GM23338 (cell line): ENCODE data around the gene SBK1. TPM values are rescaled to one million over a fixed set of nuclear protein-coding genes. Genes with fewer than 3 reads are reported as not detected.
"Not testable (repeated sequence)": the region's sequence is repeated elsewhere in the genome, so short reads cannot be mapped to it uniquely, and the experiment has no call there.

Experiments used
- ATAC-seq: fragments of 200-7000 bp; cut with Tn5 transposase; 3 replicates; pipeline ENCODE4 v1.9.1; 2020
- DNase-seq: peaks from one replicate; pipeline ENCODE4 v3.0.0-alpha.2; 2015; ENCODE audit warnings: low spot score
- H2AFZ ChIP-seq: fragments of 200-600 bp; sonication (generic); 2 replicates; pipeline ENCODE4 v1.8.0; 2016; ENCODE audit warnings: antibody characterized with exemption, mild to moderate bottlenecking, moderate library complexity
- H3F3A ChIP-seq: fragments of 200-600 bp; sonication (generic); replicated peaks from 2 replicates; pipeline ENCODE4 v1.8.0; 2017; ENCODE audit warnings: antibody characterized with exemption, mixed run types, low read depth
- H3K27ac ChIP-seq: fragments of 200-600 bp; sonication (generic); 2 replicates; pipeline ENCODE4 v1.6.1; 2016; ENCODE audit warnings: low read depth
- H3K27me3 ChIP-seq: fragments of 200-600 bp; sonication (generic); 2 replicates; pipeline ENCODE4 v1.8.0; 2016; ENCODE audit warnings: mild to moderate bottlenecking, mixed run types, moderate library complexity; ENCODE audit not compliant: insufficient read depth
- H3K36me3 ChIP-seq: fragments of 200-600 bp; sonication (generic); 2 replicates; pipeline ENCODE4 v1.8.0; 2016; ENCODE audit warnings: mild to moderate bottlenecking; ENCODE audit not compliant: insufficient read depth
- H3K4me1 ChIP-seq: fragments of 200-600 bp; sonication (generic); 2 replicates; pipeline ENCODE4 v1.8.0; 2016; ENCODE audit warnings: mild to moderate bottlenecking, moderate library complexity; ENCODE audit not compliant: insufficient read depth
- H3K4me2 ChIP-seq: fragments of 200-600 bp; sonication (generic); 2 replicates; pipeline ENCODE4 v1.7.1; 2017; ENCODE audit warnings: mixed run types
- H3K4me3 ChIP-seq: fragments of 200-600 bp; sonication (generic); 2 replicates; pipeline ENCODE4 v1.6.1; 2016; ENCODE audit warnings: mixed run types
- H3K79me2 ChIP-seq: fragments of 200-600 bp; sonication (generic); replicated peaks from 2 replicates; pipeline ENCODE4 v1.8.0; 2017; ENCODE audit warnings: mild to moderate bottlenecking; ENCODE audit not compliant: insufficient read depth
- H3K9me2 ChIP-seq: fragments of 200-600 bp; sonication (generic); 2 replicates; pipeline ENCODE4 v1.8.0; 2017; ENCODE audit not compliant: insufficient read depth
- H4K20me1 ChIP-seq: fragments of 200-600 bp; sonication (generic); replicated peaks from 2 replicates; pipeline ENCODE4 v1.8.0; 2017; ENCODE audit warnings: mild to moderate bottlenecking; ENCODE audit not compliant: insufficient read depth
- H3K27ac Mint-ChIP-seq: 2 replicates; pipeline ENCODE4 v1.8.0; 2020; ENCODE audit warnings: inconsistent platforms, mild to moderate bottlenecking, moderate library complexity, mixed read lengths
- H3K27me3 Mint-ChIP-seq: 3 replicates; pipeline ENCODE4 v1.8.0; 2022; ENCODE audit warnings: low read depth, mild to moderate bottlenecking, moderate library complexity, mixed read lengths, inconsistent platforms; ENCODE audit not compliant: insufficient read depth, poor library complexity
- H3K36me3 Mint-ChIP-seq: 3 replicates; pipeline ENCODE4 v1.8.0; 2021; ENCODE audit warnings: low read depth, mild to moderate bottlenecking, inconsistent platforms, moderate library complexity, mixed read lengths
- H3K4me1 Mint-ChIP-seq: 3 replicates; pipeline ENCODE4 v1.8.0; 2020; ENCODE audit warnings: mild to moderate bottlenecking, inconsistent platforms, mixed read lengths
- H3K4me3 Mint-ChIP-seq: 3 replicates; pipeline ENCODE4 v1.8.0; 2021; ENCODE audit warnings: moderate library complexity, mild to moderate bottlenecking, inconsistent platforms, mixed read lengths
- H3K9me3 Mint-ChIP-seq: 3 replicates; pipeline ENCODE4 v1.8.0; 2020; ENCODE audit warnings: moderate library complexity, mild to moderate bottlenecking, inconsistent platforms, mixed read lengths
- POLR2AphosphoS5 ChIP-seq: IDR thresholded peaks from 2 replicates; pipeline ENCODE4 v1.6.1; 2016; ENCODE audit warnings: antibody characterized with exemption, low read depth
- polyA plus RNA-seq: library from polyadenylated mRNA; unstranded; fragments of >200 nt; fragmentation: Nextera tagmentation; extraction: Ambion mirVana; gene quantifications from 2 replicates; pipeline ENCODE4 v1.2.1, GENCODE V29; 2016
- total RNA-seq: library from RNA; depleted of rRNA; stranded (reverse); fragments of >200 nt; shearing (Covaris generic); gene quantifications from 2 replicates; pipeline ENCODE4 v1.2.3, GENCODE V29; 2014

The SBK1 gene
- total and polyA plus RNA-seq, 2 experiments from 2014 or later: 23.9 to 68.1 TPM

DNA sequence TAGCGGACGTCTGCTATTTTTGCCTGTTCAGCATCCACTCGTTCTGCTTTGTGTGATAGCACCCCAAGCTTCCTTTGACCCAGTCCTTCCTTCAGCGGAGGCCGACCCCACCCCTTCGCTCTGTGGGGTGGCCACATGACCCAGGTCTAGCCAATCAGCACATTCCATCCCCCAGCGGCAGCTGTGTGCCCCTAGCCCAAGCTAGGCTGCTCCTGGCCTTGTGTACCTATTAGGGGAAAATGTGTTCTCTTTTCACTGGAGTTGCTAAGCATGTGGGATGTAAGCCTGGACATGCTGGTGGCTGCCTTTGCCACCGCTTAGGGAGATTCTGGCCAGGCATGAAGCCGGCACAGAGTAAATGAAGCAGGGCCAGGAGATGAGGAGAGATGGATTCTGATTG is 37.9 kb downstream of the SBK1 start:
- H3K27me3 ChIP-seq, H3K4me3 ChIP-seq, H3K4me1 Mint-ChIP-seq, H2AFZ ChIP-seq, H3K9me2 ChIP-seq, H4K20me1 ChIP-seq, H3K27ac Mint-ChIP-seq, H3F3A ChIP-seq, H3K4me2 ChIP-seq, H3K79me2 ChIP-seq, H3K4me1 ChIP-seq, H3K36me3 Mint-ChIP-seq, H3K4me3 Mint-ChIP-seq, H3K36me3 ChIP-seq, H3K27me3 Mint-ChIP-seq, H3K27ac ChIP-seq, H3K9me3 Mint-ChIP-seq: not testable (repeated sequence)
- ATAC-seq (peak; percentile 96), DNase-seq (peak; percentile 81)
- peak; percentile 55 for TF ChIP-seq POLR2AphosphoS5

DNA sequence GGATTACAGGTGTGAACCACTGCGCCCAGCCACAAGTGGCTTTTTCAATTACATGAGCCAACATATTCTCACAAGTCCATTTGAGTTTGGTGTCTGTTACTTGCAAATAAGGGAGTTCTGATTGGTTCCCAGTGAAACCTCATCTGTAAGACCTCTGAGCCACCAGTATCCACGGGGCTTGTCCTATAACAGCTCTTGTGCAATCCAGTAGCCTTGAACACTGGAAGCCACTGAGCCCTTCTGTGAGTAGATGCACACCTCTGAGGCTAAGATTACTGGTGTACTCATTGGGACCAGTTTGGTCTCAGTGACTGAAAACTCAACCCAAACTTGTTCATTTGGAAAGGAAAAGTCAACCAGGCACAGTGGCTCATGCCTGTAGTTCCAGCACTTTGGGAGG is 38.7 kb downstream of the SBK1 start:
- not testable (repeated sequence) for ATAC-seq, H3K27ac ChIP-seq, H3K4me1 Mint-ChIP-seq, H4K20me1 ChIP-seq, H3K4me3 ChIP-seq, H3K36me3 Mint-ChIP-seq, H3F3A ChIP-seq, H3K27me3 Mint-ChIP-seq, H3K79me2 ChIP-seq, H3K27me3 ChIP-seq, DNase-seq, H3K9me3 Mint-ChIP-seq, H2AFZ ChIP-seq, H3K4me2 ChIP-seq, H3K9me2 ChIP-seq, H3K27ac Mint-ChIP-seq, H3K36me3 ChIP-seq, H3K4me3 Mint-ChIP-seq, H3K4me1 ChIP-seq

DNA sequence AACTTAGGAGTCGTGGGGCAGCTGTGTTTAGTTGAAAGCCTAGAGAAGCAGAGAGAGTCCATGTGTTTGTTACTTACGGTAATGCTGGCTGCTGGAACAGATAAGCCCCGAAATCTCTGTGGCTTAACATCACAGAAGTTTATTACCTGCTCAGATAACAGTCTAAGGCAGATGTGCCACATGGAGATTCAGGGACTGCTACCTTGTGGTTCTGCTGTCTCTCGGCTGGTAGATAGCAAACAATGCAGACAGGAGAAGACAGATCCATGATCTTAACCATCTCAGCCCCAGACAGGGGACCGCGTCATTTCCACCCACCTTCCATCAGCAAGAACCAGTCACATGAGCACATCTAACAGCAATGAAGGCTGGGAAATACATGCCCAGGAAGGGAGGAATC is 40.3 kb downstream of the SBK1 start:
- ATAC-seq, H3K36me3 Mint-ChIP-seq, H3K4me3 Mint-ChIP-seq, H3K4me2 ChIP-seq, H3K4me3 ChIP-seq, H3K27ac ChIP-seq, H3K9me2 ChIP-seq, H3K9me3 Mint-ChIP-seq, H3F3A ChIP-seq, H3K4me1 Mint-ChIP-seq, H2AFZ ChIP-seq, H3K27me3 ChIP-seq, DNase-seq, H3K27ac Mint-ChIP-seq, H3K79me2 ChIP-seq, H4K20me1 ChIP-seq, H3K36me3 ChIP-seq, H3K4me1 ChIP-seq, H3K27me3 Mint-ChIP-seq: not testable (repeated sequence)

DNA sequence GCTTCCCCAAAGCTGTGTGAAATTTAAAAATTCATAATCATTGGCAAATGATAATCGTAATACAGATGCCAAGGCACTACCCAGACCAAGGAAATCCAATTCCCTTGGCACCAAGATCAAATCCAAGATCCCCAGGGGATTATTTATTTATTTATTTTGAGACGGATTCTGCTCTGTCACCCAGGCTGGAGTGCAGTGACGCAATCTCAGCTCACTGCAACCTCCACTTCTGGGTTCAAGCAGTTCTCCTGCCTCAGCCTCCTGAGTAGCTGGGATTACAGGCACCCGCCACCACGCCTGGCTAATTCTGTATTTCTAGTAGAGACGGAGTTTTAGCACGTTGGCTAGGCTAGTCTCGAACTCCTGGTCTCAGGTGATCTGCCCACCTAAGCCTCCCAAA is 43.4 kb downstream of the SBK1 start:
- H3K4me1 Mint-ChIP-seq, H4K20me1 ChIP-seq: not testable (repeated sequence)

DNA sequence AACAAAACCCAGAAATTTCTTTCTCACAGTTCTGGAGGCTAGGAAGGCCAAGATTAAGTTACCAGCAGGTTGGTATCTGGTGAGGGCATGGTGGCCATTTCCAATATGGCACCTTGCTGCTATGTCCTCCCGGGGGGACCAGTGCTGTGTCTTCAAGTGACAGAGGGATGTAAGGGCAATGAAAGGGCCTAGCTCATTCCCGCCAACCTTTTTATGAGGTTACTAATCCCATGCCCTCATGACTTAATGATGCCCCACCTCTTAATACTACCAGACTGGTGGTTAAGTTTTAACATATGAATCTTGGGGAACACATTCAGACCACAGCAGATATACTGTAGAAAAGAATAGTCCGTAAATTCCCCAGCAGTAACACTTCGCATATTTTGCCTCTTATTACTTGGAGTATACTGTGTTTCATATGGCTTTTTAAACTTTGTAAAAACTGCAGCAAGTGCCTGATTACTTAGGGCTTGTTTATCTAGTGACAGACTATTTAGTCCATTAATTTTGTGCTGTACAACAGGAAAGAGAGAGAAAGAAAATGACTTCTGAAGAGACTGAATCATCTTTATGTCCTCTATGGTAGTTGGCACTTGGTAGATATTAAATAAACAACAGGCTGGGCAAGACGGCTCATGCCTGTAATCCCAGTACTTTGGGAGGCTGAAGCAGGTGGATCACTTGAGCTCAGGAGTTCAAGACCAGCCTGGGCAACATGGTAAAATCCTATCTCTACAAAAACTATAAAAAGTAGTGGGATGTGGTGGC is 44.8 kb downstream of the SBK1 start:
- H3F3A ChIP-seq, H3K4me3 Mint-ChIP-seq, H3K36me3 ChIP-seq, H3K36me3 Mint-ChIP-seq, H4K20me1 ChIP-seq, H3K79me2 ChIP-seq, H2AFZ ChIP-seq, H3K9me2 ChIP-seq, H3K4me2 ChIP-seq, H3K27me3 ChIP-seq, H3K27me3 Mint-ChIP-seq, H3K4me3 ChIP-seq, H3K4me1 Mint-ChIP-seq, ATAC-seq, H3K27ac ChIP-seq, H3K27ac Mint-ChIP-seq, H3K4me1 ChIP-seq, H3K9me3 Mint-ChIP-seq, DNase-seq: not testable (repeated sequence)

More for the DNA sequence above, 43.4 kb downstream of the SBK1 start:
- H3K79me2 ChIP-seq, H3K4me3 Mint-ChIP-seq, H3K27me3 Mint-ChIP-seq, H2AFZ ChIP-seq, H3K4me3 ChIP-seq, DNase-seq, H3F3A ChIP-seq, H3K36me3 Mint-ChIP-seq, H3K9me3 Mint-ChIP-seq, ATAC-seq, H3K27me3 ChIP-seq, H3K4me2 ChIP-seq, H3K27ac Mint-ChIP-seq, H3K27ac ChIP-seq, H3K9me2 ChIP-seq, H3K4me1 ChIP-seq, H3K36me3 ChIP-seq: not testable (repeated sequence)

DNA sequence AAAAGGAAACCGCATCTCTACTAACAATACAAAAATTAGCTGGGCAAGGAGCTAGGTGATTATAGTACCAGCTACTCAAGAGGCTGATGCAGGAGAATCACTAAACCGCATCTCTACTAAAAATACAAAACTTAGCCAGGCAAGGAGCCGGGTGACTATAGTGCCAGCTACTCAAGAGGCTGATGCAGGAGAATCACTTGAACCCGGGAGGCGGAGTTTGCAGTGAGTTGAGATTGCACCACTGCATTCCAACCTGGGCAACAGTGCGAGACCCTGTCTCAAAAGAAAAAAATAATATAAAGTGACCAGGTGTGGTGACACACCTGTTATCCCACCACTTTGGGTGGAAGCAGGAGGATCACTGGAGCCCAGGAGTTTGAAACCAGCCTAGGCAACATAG is 45.9 kb downstream of the SBK1 start:
- H3K4me3 Mint-ChIP-seq, DNase-seq, H3K4me1 Mint-ChIP-seq, H3K27me3 Mint-ChIP-seq, H3K27ac ChIP-seq, H3K4me1 ChIP-seq, H3K36me3 Mint-ChIP-seq, H4K20me1 ChIP-seq, H3K9me2 ChIP-seq, H3K4me3 ChIP-seq, H3F3A ChIP-seq, H3K27me3 ChIP-seq, H3K9me3 Mint-ChIP-seq, ATAC-seq, H2AFZ ChIP-seq, H3K36me3 ChIP-seq, H3K4me2 ChIP-seq, H3K79me2 ChIP-seq, H3K27ac Mint-ChIP-seq: not testable (repeated sequence)

DNA sequence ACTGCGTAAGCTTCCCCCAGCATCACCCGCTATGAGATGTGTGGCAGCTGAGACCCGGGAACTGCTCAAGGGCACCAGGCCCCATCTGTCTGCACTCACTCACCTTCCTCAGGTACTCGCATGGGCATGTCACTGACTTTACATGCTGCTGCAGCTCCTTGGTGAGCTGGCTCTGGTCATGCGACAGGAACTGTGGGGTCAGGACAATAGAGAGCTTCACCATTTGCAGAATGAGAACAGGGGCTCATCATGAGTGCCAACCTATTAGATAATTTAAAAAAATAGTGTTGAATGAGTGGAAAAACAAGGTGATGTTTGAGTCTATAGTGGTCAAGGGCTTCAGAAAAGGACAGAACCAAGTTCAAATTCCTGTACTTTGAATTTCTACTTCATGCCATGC is 70.3 kb downstream of the SBK1 start:
- not testable (repeated sequence) for H3K9me2 ChIP-seq, H3K36me3 Mint-ChIP-seq, H3K4me3 Mint-ChIP-seq, H2AFZ ChIP-seq, H3K4me1 ChIP-seq, H4K20me1 ChIP-seq, DNase-seq, H3K4me2 ChIP-seq, H3K4me1 Mint-ChIP-seq, H3K4me3 ChIP-seq, H3K27ac Mint-ChIP-seq, H3K9me3 Mint-ChIP-seq, H3K36me3 ChIP-seq, H3F3A ChIP-seq, H3K27ac ChIP-seq, H3K79me2 ChIP-seq, H3K27me3 Mint-ChIP-seq, H3K27me3 ChIP-seq, ATAC-seq
